CD14-positive monocyte (primary cell): ENCODE measurements around the gene HAUS7. TPM values are rescaled to one million over a fixed set of nuclear protein-coding genes. Genes with fewer than 3 reads are reported as not detected.

Source experiments
- DNase-seq, 3 donors: peaks; one replicate each; pipeline ENCODE4 v3.0.0-alpha.2; 2011 to 2022
- H2AFZ ChIP-seq: 2 replicates; pipeline ENCODE4 v1.6.0; 2012; ENCODE audit warnings: mild to moderate bottlenecking, low read depth, low read length, inconsistent platforms; ENCODE audit not compliant: insufficient read depth, poor library complexity, severe bottlenecking
- H3K27ac ChIP-seq, 2 donors: 1 replicate in 1 of 2; 2 replicates in 1 of 2; pipeline ENCODE4 v1.5.1; 2012 to 2013; ENCODE audit warnings: low read length in 2 of 2, control low read depth in 1 of 2, inconsistent platforms in 1 of 2, low read depth in 1 of 2, mild to moderate bottlenecking in 1 of 2
- H3K27me3 ChIP-seq, 2 donors: one replicate each; pipeline versions ENCODE4 v1.6.0 to v1.6.1; 2011 to 2013; ENCODE audit warnings: low read length in 2 of 2; ENCODE audit not compliant: control insufficient read depth in 2 of 2, insufficient read depth in 2 of 2
- H3K36me3 ChIP-seq, 2 donors: replicated peaks in 1 of 2; 1 replicate in 1 of 2; 2 replicates in 1 of 2; pipeline versions ENCODE4 v1.5.1 to v1.6.1; 2012 to 2013; ENCODE audit warnings: low read length in 2 of 2, control low read depth in 1 of 2, inconsistent platforms in 1 of 2, mild to moderate bottlenecking in 1 of 2; ENCODE audit not compliant: insufficient read depth in 2 of 2, control insufficient read depth in 1 of 2
- H3K4me1 ChIP-seq, 2 donors: 1 replicate in 1 of 2; 2 replicates in 1 of 2; pipeline versions ENCODE4 v1.5.1 to v1.6.1; 2012 to 2013; ENCODE audit warnings: low read length in 2 of 2, control low read depth in 1 of 2, inconsistent platforms in 1 of 2, mild to moderate bottlenecking in 1 of 2, moderate library complexity in 1 of 2; ENCODE audit not compliant: insufficient read depth in 2 of 2, control insufficient read depth in 1 of 2
- H3K4me2 ChIP-seq: replicated peaks from 2 replicates; pipeline ENCODE3; 2012; ENCODE audit warnings: low read length, moderate library complexity, mild to moderate bottlenecking; ENCODE audit not compliant: poor library complexity, severe bottlenecking; ENCODE audit errors: extremely low read depth
- H3K4me3 ChIP-seq, 3 experiments: fragments of 200-600 bp in 1 of 3; sonication (generic) in 1 of 3; replicated peaks in 1 of 3; 1 replicate in 2 of 3; 2 replicates in 1 of 3; pipeline ENCODE4 v1.5.1; 2011 to 2013; ENCODE audit warnings: low read length in 3 of 3, mild to moderate bottlenecking in 3 of 3, control low read depth in 2 of 3, low read depth in 2 of 3, inconsistent platforms in 1 of 3, moderate library complexity in 1 of 3
- H3K79me2 ChIP-seq: 2 replicates; pipeline ENCODE4 v1.6.0; 2012; ENCODE audit warnings: mild to moderate bottlenecking, control low read depth, inconsistent platforms, low read length, moderate library complexity; ENCODE audit not compliant: insufficient read depth
- H3K9ac ChIP-seq: 2 replicates; pipeline ENCODE4 v1.6.0; 2017; ENCODE audit warnings: low read length, mild to moderate bottlenecking; ENCODE audit not compliant: insufficient read depth, poor library complexity, severe bottlenecking
- H3K9me3 ChIP-seq, 2 donors: replicated peaks in 1 of 2; 1 replicate in 1 of 2; 2 replicates in 1 of 2; pipeline versions ENCODE4 v1.5.1 to v1.6.1; 2012 to 2013; ENCODE audit warnings: low read length in 2 of 2, control low read depth in 1 of 2; ENCODE audit not compliant: control insufficient read depth in 1 of 2, insufficient read depth in 1 of 2
- H4K20me1 ChIP-seq: 2 replicates; pipeline ENCODE4 v1.6.0; 2012; ENCODE audit warnings: mild to moderate bottlenecking, low read length, control low read depth, moderate library complexity; ENCODE audit not compliant: insufficient read depth
- H3K27ac Mint-ChIP-seq, 7 donors: one replicate each; pipeline ENCODE4 v1.8.0; 2020; ENCODE audit warnings: mild to moderate bottlenecking in 7 of 7, mixed read lengths in 7 of 7, moderate library complexity in 6 of 7, inconsistent platforms in 2 of 7
- H3K27me3 Mint-ChIP-seq, 3 donors: one replicate each; pipeline ENCODE4 v1.8.0; 2021 to 2022; ENCODE audit warnings: low read depth in 3 of 3, mild to moderate bottlenecking in 3 of 3, mixed read lengths in 3 of 3, moderate library complexity in 3 of 3, inconsistent platforms in 1 of 3
- H3K36me3 Mint-ChIP-seq, 2 donors: one replicate each; pipeline ENCODE4 v1.8.0; 2020; ENCODE audit warnings: mixed read lengths in 2 of 2, inconsistent platforms in 1 of 2, mild to moderate bottlenecking in 1 of 2
- H3K4me1 Mint-ChIP-seq: one replicate; pipeline ENCODE4 v1.8.0; 2020; ENCODE audit warnings: mild to moderate bottlenecking, mixed read lengths
- H3K4me3 Mint-ChIP-seq, 2 donors: one replicate each; pipeline ENCODE4 v1.8.0; 2020; ENCODE audit warnings: mild to moderate bottlenecking in 2 of 2, mixed read lengths in 2 of 2, moderate library complexity in 1 of 2
- H3K9me3 Mint-ChIP-seq, 7 donors: one replicate each; pipeline ENCODE4 v1.8.0; 2020 to 2022; ENCODE audit warnings: mixed read lengths in 7 of 7, mild to moderate bottlenecking in 6 of 7, moderate library complexity in 6 of 7, inconsistent platforms in 2 of 7
- WGBS: methylation state at CpG from one replicate; pipeline ENCODE4 v1.1.5; 2013; ENCODE audit warnings: missing lambda C conversion rate; ENCODE audit not compliant: insufficient coverage; 5-methylcytosine and 5-hydroxymethylcytosine counted together
- intact Hi-C, 2 donors: fragments of 100-400 bp; cut with micrococcal nuclease; formaldehyde crosslinking; loops; one replicate each; pipeline versions ENCODE4 v1.15.0 to v1.15.1; 2023
- polyA plus RNA-seq, 3 donors: library from polyadenylated mRNA; depleted of rRNA in 1 of 3; unstranded in 2 of 3; stranded (reverse) in 1 of 3; fragments of 300-500 nt in 2 of 3; fragments of >200 nt in 1 of 3; fragmentation: Illumina TruSeq in 2 of 3; gene quantifications; 1 replicate in 2 of 3; 2 replicates in 1 of 3; pipeline ENCODE4 v1.2.3, GENCODE V29; 2012 to 2021
- TF ChIP-seq, protein P1 (sequence below): fragments of 200-600 bp; IDR thresholded peaks from one replicate; pipeline ENCODE4 v1.8.0; 2022; ENCODE audit warnings: antibody characterized with exemption, mild to moderate bottlenecking

The HAUS7 gene
- polyA plus RNA-seq, 3 donors = 23.8 to 37.5 (median 26.7) TPM

GRCh38 chrX:153514259-153514658 is 43.9 kb upstream of the HAUS7 start:
- no peak overlapping the region for H3K4me2 ChIP-seq
- H3K4me3 ChIP-seq = no peak overlapping the region
- peaks cover 0 to 4% (median 0%) of the 10 kb centered on the region in 7 donors for H3K9me3 Mint-ChIP-seq
- no peaks in the 10 kb centered on the region for H4K20me1 ChIP-seq
- H3K9ac ChIP-seq = no peak overlapping the region
- H3K36me3 Mint-ChIP-seq = no peaks in the 10 kb centered on the region
- H3K4me1 Mint-ChIP-seq = no peaks in the 10 kb centered on the region
- H3K36me3 ChIP-seq = no peaks in the 10 kb centered on the region
- WGBS = 100% methylated on average over 5 of the region's 9 CpGs
- H3K9me3 ChIP-seq = no peaks in the 10 kb centered on the region
- H3K4me1 ChIP-seq = no peaks in the 10 kb centered on the region
- H3K27ac ChIP-seq = no peak overlapping the region
- TF ChIP-seq, protein P1, sequence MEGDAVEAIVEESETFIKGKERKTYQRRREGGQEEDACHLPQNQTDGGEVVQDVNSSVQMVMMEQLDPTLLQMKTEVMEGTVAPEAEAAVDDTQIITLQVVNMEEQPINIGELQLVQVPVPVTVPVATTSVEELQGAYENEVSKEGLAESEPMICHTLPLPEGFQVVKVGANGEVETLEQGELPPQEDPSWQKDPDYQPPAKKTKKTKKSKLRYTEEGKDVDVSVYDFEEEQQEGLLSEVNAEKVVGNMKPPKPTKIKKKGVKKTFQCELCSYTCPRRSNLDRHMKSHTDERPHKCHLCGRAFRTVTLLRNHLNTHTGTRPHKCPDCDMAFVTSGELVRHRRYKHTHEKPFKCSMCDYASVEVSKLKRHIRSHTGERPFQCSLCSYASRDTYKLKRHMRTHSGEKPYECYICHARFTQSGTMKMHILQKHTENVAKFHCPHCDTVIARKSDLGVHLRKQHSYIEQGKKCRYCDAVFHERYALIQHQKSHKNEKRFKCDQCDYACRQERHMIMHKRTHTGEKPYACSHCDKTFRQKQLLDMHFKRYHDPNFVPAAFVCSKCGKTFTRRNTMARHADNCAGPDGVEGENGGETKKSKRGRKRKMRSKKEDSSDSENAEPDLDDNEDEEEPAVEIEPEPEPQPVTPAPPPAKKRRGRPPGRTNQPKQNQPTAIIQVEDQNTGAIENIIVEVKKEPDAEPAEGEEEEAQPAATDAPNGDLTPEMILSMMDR = no peak
- H3K4me3 Mint-ChIP-seq = no peak overlapping the region
- H3K79me2 ChIP-seq = no peaks in the 10 kb centered on the region
- DNase-seq = no peak
- peaks cover 6 to 22% of the 10 kb centered on the region in 2 donors for H3K27me3 ChIP-seq
- intact Hi-C loops = no loop called here
- no peak overlapping the region for H3K27ac Mint-ChIP-seq
- H3K27me3 Mint-ChIP-seq = peaks cover 19 to 31% (median 27%) of the 10 kb centered on the region in 3 donors
- no peak overlapping the region for H2AFZ ChIP-seq

- peaks cover 0 to under 1% (median 0%) of the 10 kb centered on the region in 7 donors for H3K9me3 Mint-ChIP-seq
- no peaks in the 10 kb centered on the region for H4K20me1 ChIP-seq
- H3K27me3 ChIP-seq = peaks cover 0 to 15% of the 10 kb centered on the region in 2 donors
- no peak overlapping the region for H3K4me3 Mint-ChIP-seq
- H3K36me3 Mint-ChIP-seq = no peaks in the 10 kb centered on the region
- TF ChIP-seq, protein P1 = no peak
- no peak overlapping the region for H2AFZ ChIP-seq
- no peak for DNase-seq
- no peak overlapping the region for H3K27ac ChIP-seq
- no peaks in the 10 kb centered on the region for H3K36me3 ChIP-seq
- H3K79me2 ChIP-seq = no peaks in the 10 kb centered on the region
- WGBS = 100% methylated on average over 2 of the region's 5 CpGs
- H3K9me3 ChIP-seq = no peaks in the 10 kb centered on the region
- H3K4me1 ChIP-seq = no peaks in the 10 kb centered on the region
- no peak overlapping the region for H3K4me2 ChIP-seq
- H3K4me3 ChIP-seq = no peak overlapping the region
- no peaks in the 10 kb centered on the region for H3K4me1 Mint-ChIP-seq
- H3K27me3 Mint-ChIP-seq = peaks cover 9 to 21% (median 21%) of the 10 kb centered on the region in 3 donors
- intact Hi-C loops = no loop called here
- no peak overlapping the region for H3K27ac Mint-ChIP-seq
- no peak overlapping the region for H3K9ac ChIP-seq
These were observed 42.9 kb upstream of the HAUS7 start for GRCh38 chrX:153513265-153513664.
